Measurements from ENCODE around the gene MYO6. TPM values are rescaled to one million over a fixed set of nuclear protein-coding genes. Genes with fewer than 3 reads are reported as not detected.
"Not testable (repeated sequence)": the region's sequence is repeated elsewhere in the genome, so short reads cannot be mapped to it uniquely, and the experiment has no call there.

Gene MYO6
- 5.3 and 10.6 TPM in 2 replicates for total RNA-seq (2014; rRNA removed; shearing (Covaris generic))

GRCh38 chr6:75748743-75749538, at the start of gene MYO6:
MYO6 (plus strand) TSS chr6:75749239; CDS start chr6:75817548, 68,309 bp downstream.
- H3K36me3 ChIP-seq (replicated peaks; ENCODE audit: control insufficient read depth, insufficient read depth, low read length), result no peaks in the 10 kb centered on the region
- H3K4me3 ChIP-seq (ENCODE audit: insufficient read depth, low read depth, low read length), result peak within 1 kb of the TSS; percentile 85
- peaks cover 5% of the 10 kb centered on the region; the same call in 1 of the 2 replicates for H3K27me3 ChIP-seq (ENCODE audit: control insufficient read depth, insufficient read depth, low read length)
- DNase-seq, result peak; percentile 91

GRCh38 chr6:75708334-75708733, 40.7 kb upstream of the MYO6 start:
- not testable (repeated sequence) for H3K27me3 ChIP-seq (ENCODE audit: control insufficient read depth, insufficient read depth, low read length); H3K4me3 ChIP-seq (ENCODE audit: insufficient read depth, low read depth, low read length); DNase-seq; H3K36me3 ChIP-seq (replicated peaks; ENCODE audit: control insufficient read depth, insufficient read depth, low read length)

DNA sequence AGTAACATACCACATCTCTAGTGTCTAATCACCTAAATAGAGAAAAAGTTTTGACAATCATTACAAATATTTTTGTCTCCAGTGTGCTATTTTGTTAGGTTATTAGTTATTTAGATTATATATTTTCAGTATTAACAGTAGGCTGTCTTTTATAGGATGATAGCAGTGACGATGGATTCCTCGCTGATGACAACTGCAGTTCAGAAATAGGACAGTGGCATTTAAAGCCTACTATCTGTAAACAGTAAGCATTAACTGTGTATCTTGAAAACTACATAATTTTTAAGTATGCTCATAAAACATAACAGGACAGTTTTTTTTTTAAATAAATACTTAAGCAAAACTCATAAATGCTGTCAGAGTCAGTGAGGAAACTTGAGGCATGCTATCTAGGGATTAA, 37.9 kb upstream of the MYO6 start:
- no peak for DNase-seq
- Histone ChIP-seq H3K27me3 (ENCODE audit: control insufficient read depth, insufficient read depth, low read length) (no peaks in the 10 kb centered on the region), H3K36me3 (replicated peaks; ENCODE audit: control insufficient read depth, insufficient read depth, low read length) (peaks cover 7% of the 10 kb centered on the region), H3K4me3 (ENCODE audit: insufficient read depth, low read depth, low read length) (no peak overlapping the region)

DNA sequence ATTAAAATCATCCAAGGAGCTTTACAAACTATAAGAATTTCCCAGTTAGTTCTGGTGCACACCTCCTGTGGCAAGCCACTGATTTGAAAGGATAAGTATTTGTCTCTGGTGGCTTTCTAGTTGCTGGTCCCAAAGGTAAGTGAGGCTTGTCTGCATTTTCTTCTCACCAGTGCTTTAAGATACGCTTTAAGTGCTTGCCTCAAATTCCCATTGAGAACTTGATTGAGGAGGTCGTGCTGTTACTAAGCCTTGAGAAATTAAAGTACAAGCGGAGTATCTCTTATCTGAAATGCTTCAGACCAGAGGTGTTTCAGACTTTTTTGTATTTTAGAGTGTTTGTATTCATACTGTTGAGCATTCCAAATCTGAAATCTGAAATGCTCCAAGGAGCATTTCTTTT, 29.9 kb upstream of the MYO6 start:
- H3K27me3 ChIP-seq (ENCODE audit: control insufficient read depth, insufficient read depth, low read length), result no peaks in the 10 kb centered on the region
- no peak overlapping the region for H3K4me3 ChIP-seq (ENCODE audit: insufficient read depth, low read depth, low read length)
- peaks cover 3% of the 10 kb centered on the region for H3K36me3 ChIP-seq (replicated peaks; ENCODE audit: control insufficient read depth, insufficient read depth, low read length)
- no peak for DNase-seq

DNA sequence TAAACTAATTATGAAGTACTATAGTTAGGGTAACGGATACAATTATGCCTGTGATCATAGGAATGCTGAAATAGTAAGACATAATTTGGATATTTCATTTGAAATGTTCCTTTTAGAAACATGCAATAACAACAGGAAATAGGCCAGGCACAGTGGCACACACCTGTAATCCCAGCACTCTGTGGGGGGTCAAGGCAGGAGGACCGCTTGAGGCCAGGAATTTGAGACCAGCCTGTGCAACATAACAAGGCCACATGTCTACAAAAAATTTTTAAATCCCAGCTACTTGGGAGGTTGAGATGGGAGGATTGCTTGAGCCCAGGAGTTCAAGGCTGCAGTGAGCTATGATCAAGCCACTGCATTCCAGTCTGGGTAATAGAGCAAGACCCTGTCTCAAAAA, 25.7 kb upstream of the MYO6 start:
- H3K36me3 ChIP-seq (replicated peaks; ENCODE audit: control insufficient read depth, insufficient read depth, low read length), result no peaks in the 10 kb centered on the region
- no peak for DNase-seq

GRCh38 chr6:75727206-75727605, 21.8 kb upstream of the MYO6 start:
- Histone ChIP-seq H3K27me3 (ENCODE audit: control insufficient read depth, insufficient read depth, low read length) (no peaks in the 10 kb centered on the region), H3K36me3 (replicated peaks; ENCODE audit: control insufficient read depth, insufficient read depth, low read length) (no peaks in the 10 kb centered on the region), H3K4me3 (ENCODE audit: insufficient read depth, low read depth, low read length) (no peak overlapping the region)
- DNase-seq, result no peak

More for the DNA sequence above, 25.7 kb upstream of the MYO6 start:
- no peaks in the 10 kb centered on the region for H3K27me3 ChIP-seq (ENCODE audit: control insufficient read depth, insufficient read depth, low read length)
- no peak overlapping the region for H3K4me3 ChIP-seq (ENCODE audit: insufficient read depth, low read depth, low read length)

- DNase-seq; H3K36me3 ChIP-seq (replicated peaks; ENCODE audit: control insufficient read depth, insufficient read depth, low read length); H3K4me3 ChIP-seq (ENCODE audit: insufficient read depth, low read depth, low read length); H3K27me3 ChIP-seq (ENCODE audit: control insufficient read depth, insufficient read depth, low read length): not testable (repeated sequence)
Observed at GRCh38 chr6:75731029-75731428, 18.0 kb upstream of the MYO6 start.

DNA sequence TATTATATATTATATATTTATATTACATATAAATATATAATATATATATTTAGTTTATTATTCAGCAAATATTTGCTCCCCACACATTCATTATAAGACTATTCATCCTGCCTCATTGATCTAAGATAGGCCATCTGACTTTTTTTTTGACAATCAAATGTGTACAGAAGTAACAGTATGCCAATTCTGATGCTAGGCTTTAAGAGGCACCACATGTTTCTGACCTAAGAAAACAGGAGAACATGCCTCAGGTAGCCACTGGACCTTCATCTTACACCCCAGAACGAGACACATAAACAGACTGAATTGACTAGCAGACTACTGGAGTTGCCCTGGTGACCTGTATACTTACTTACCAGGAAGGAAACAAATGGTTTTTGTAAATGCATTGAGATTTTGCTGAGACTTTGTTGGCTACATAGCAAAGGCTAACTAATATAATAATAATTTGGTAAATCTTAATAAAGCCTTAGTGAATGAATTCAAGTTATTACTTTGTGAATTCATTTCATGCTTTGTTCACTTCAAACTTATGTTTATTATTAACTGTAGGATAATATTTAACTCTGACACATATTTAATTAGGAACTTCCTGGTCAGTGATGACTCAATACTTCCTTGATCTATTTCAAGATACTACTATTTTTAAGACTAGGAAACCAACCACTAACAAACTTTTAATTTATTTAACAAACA, 13.4 kb upstream of the MYO6 start:
- no peaks in the 10 kb centered on the region for H3K27me3 ChIP-seq (ENCODE audit: control insufficient read depth, insufficient read depth, low read length)
- no peaks in the 10 kb centered on the region for H3K36me3 ChIP-seq (replicated peaks; ENCODE audit: control insufficient read depth, insufficient read depth, low read length)
- H3K4me3 ChIP-seq (ENCODE audit: insufficient read depth, low read depth, low read length), result no peak overlapping the region
- DNase-seq, result no peak

DNA sequence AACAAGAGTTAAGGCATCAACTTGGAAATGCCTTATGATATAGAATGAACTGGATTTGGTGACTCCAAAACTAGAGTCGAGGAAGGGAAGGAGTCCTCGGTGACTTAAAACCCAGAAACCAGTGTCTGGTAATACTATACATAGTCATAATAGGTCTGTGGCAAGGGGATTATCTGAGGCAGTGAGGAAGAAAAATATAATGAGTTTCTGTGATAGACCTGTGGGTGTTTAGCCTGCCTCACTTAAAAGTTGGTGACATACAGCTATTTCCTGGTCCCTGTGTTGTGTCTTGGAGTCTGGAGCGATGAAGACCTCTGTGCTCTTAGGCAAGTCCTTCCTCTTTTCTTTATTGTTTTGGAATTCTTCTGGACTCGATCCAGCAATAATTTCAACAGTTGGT, 5.1 kb upstream of the MYO6 start:
- H3K4me3 ChIP-seq (ENCODE audit: insufficient read depth, low read depth, low read length), result no peak overlapping the region
- H3K27me3 ChIP-seq (ENCODE audit: control insufficient read depth, insufficient read depth, low read length), result peaks cover 5% of the 10 kb centered on the region; the same call in 1 of the 2 replicates
- DNase-seq, result no peak
- H3K36me3 ChIP-seq (replicated peaks; ENCODE audit: control insufficient read depth, insufficient read depth, low read length), result no peaks in the 10 kb centered on the region

GRCh38 chr6:75745404-75745803, 3.6 kb upstream of the MYO6 start:
- Histone ChIP-seq H3K4me3 (ENCODE audit: insufficient read depth, low read depth, low read length) (no peak overlapping the region), H3K36me3 (replicated peaks; ENCODE audit: control insufficient read depth, insufficient read depth, low read length) (no peaks in the 10 kb centered on the region), H3K27me3 (ENCODE audit: control insufficient read depth, insufficient read depth, low read length) (peaks cover 5% of the 10 kb centered on the region; the same call in 1 of the 2 replicates)
- no peak for DNase-seq

GRCh38 chr6:75746221-75746620, 2.8 kb upstream of the MYO6 start:
- H3K4me3 ChIP-seq (ENCODE audit: insufficient read depth, low read depth, low read length), result no peak overlapping the region
- peaks cover 5% of the 10 kb centered on the region; the same call in 1 of the 2 replicates for H3K27me3 ChIP-seq (ENCODE audit: control insufficient read depth, insufficient read depth, low read length)
- no peaks in the 10 kb centered on the region for H3K36me3 ChIP-seq (replicated peaks; ENCODE audit: control insufficient read depth, insufficient read depth, low read length)
- DNase-seq, result no peak

GRCh38 chr6:75747152-75747992, 1.7 kb upstream of the MYO6 start:
- DNase-seq, result no peak
- H3K36me3 ChIP-seq (replicated peaks; ENCODE audit: control insufficient read depth, insufficient read depth, low read length), result no peaks in the 10 kb centered on the region
- no peak overlapping the region for H3K4me3 ChIP-seq (ENCODE audit: insufficient read depth, low read depth, low read length)

GRCh38 chr6:75748003-75748742, 866 bp upstream of the MYO6 start:
- peaks cover 5% of the 10 kb centered on the region; the same call in 1 of the 2 replicates for H3K27me3 ChIP-seq (ENCODE audit: control insufficient read depth, insufficient read depth, low read length)
- no peak for DNase-seq
- H3K4me3 ChIP-seq (ENCODE audit: insufficient read depth, low read depth, low read length), result peak overlapping the region; percentile 85
- H3K36me3 ChIP-seq (replicated peaks; ENCODE audit: control insufficient read depth, insufficient read depth, low read length), result no peaks in the 10 kb centered on the region

More at GRCh38 chr6:75747152-75747992, 1.7 kb upstream of the MYO6 start:
- peaks cover 5% of the 10 kb centered on the region; the same call in 1 of the 2 replicates for H3K27me3 ChIP-seq (ENCODE audit: control insufficient read depth, insufficient read depth, low read length)

DNA sequence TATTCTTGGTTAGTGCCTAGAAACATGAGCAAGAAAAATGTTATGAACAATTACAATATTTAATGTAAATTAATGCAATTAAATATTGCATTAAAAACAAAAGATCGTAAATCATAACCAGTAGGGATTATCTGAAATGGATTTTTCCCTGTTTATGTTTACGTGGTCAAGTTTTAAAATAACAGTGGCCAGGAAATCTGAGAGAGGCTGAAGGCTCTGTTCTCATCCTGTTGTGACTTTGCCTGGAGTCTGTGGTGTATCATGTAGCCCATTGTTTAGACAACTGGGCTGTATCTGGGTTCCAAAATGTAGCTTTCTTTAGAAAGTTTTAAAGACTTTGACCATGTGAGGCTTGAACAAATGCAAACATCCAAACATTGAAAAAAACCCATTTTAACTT, 2.4 kb downstream of the MYO6 start:
- no peak overlapping the region for H3K4me3 ChIP-seq (ENCODE audit: insufficient read depth, low read depth, low read length)
- no peaks in the 10 kb centered on the region for H3K36me3 ChIP-seq (replicated peaks; ENCODE audit: control insufficient read depth, insufficient read depth, low read length)
- H3K27me3 ChIP-seq (ENCODE audit: control insufficient read depth, insufficient read depth, low read length), result peaks cover 5% of the 10 kb centered on the region; the same call in 1 of the 2 replicates

More for the DNA sequence above, 2.4 kb downstream of the MYO6 start:
- no peak for DNase-seq
